H1 (cell line): ENCODE measurements around the gene TEX9. TPM values are rescaled to one million over a fixed set of nuclear protein-coding genes. Genes with fewer than 3 reads are reported as not detected.

Experiments used
- CTCF ChIA-PET: fragments of 300-600 bp; sonication (Branson Sonifier 250); formaldehyde crosslinking; loops from one replicate; lab custom pipeline; 2021; ENCODE audit not compliant: partially characterized antibody; lab: Charles Lee
- POLR2A ChIA-PET: fragments of 300-600 bp; sonication (Branson Sonifier 250); formaldehyde crosslinking; loops from one replicate; lab custom pipeline; 2021; ENCODE audit warnings: inconsistent platforms; ENCODE audit not compliant: partially characterized antibody; lab: Charles Lee
- DNase-seq, 2 experiments: peaks; one replicate each; pipeline versions ENCODE4 v3.0.0 to v3.0.0-alpha.2; 2010 to 2022; ENCODE audit warnings: low spot score in 2 of 2, low read depth in 1 of 2, mixed read lengths in 1 of 2
- FAIRE-seq: peaks from 2 replicates; lab custom pipeline; 2011; peaks lifted over from hg19 to GRCh38; lab: Jason Lieb, UNC
- H2AFZ ChIP-seq: 2 replicates; pipeline ENCODE4 v1.8.1; 2012; ENCODE audit warnings: low read length, inconsistent platforms
- H2AK5ac ChIP-seq: 2 replicates; pipeline ENCODE4 v1.6.1; 2013; ENCODE audit warnings: low read depth, low read length
- H2BK120ac ChIP-seq: replicated peaks from 2 replicates; pipeline ENCODE3; 2013; ENCODE audit warnings: low read depth, low read length, inconsistent platforms
- H2BK12ac ChIP-seq: 2 replicates; pipeline ENCODE4 v1.6.1; 2013; ENCODE audit warnings: low read depth, low read length
- H2BK15ac ChIP-seq: 2 replicates; pipeline ENCODE4 v1.6.1; 2013; ENCODE audit warnings: low read length
- H2BK20ac ChIP-seq: 2 replicates; pipeline ENCODE4 v1.6.1; 2013; ENCODE audit warnings: low read length
- H2BK5ac ChIP-seq: 2 replicates; pipeline ENCODE4 v1.6.1; 2013; ENCODE audit warnings: low read depth, low read length
- H3K14ac ChIP-seq: 2 replicates; pipeline ENCODE4 v1.6.1; 2013; ENCODE audit warnings: inconsistent platforms; ENCODE audit not compliant: insufficient read length
- H3K18ac ChIP-seq: 2 replicates; pipeline ENCODE4 v1.6.1; 2013; ENCODE audit warnings: low read length; ENCODE audit errors: extremely low read depth
- H3K23ac ChIP-seq: 2 replicates; pipeline ENCODE4 v1.6.1; 2013; ENCODE audit warnings: inconsistent platforms; ENCODE audit not compliant: insufficient read length
- H3K23me2 ChIP-seq: 2 replicates; pipeline ENCODE4 v1.6.1; 2013; ENCODE audit warnings: low read depth, low read length
- H3K27ac ChIP-seq: 2 replicates; pipeline ENCODE4 v1.6.1; 2011; ENCODE audit warnings: low read depth, low read length, inconsistent platforms
- H3K27me3 ChIP-seq, 4 experiments: replicated peaks in 1 of 4; 1 replicate in 1 of 4; 2 replicates in 3 of 4; pipeline versions ENCODE4 v1.6.1 to v1.8.1; 2011 to 2013; ENCODE audit warnings: low read length in 3 of 4, mild to moderate bottlenecking in 3 of 4, inconsistent platforms in 2 of 4, mixed read lengths in 2 of 4, moderate library complexity in 1 of 4; ENCODE audit not compliant: control insufficient read depth in 3 of 4, insufficient read depth in 3 of 4; ENCODE audit errors: extremely low read depth in 1 of 4
- H3K36me3 ChIP-seq, 4 experiments: 2 replicates each; pipeline versions ENCODE4 v1.6.1 to v1.8.1; 2011 to 2013; ENCODE audit warnings: mild to moderate bottlenecking in 4 of 4, low read length in 3 of 4, moderate library complexity in 2 of 4, control low read depth in 1 of 4, inconsistent platforms in 1 of 4; ENCODE audit not compliant: insufficient read depth in 4 of 4, control insufficient read depth in 2 of 4
- H3K4ac ChIP-seq: replicated peaks from 2 replicates; pipeline ENCODE3; 2013; ENCODE audit warnings: low read length, low read depth, mixed read lengths, inconsistent platforms; ENCODE audit not compliant: insufficient read length
- H3K4me1 ChIP-seq, 4 experiments: replicated peaks in 1 of 4; 1 replicate in 1 of 4; 2 replicates in 3 of 4; pipeline versions ENCODE4 v1.6.1 to v1.8.1; 2011 to 2013; ENCODE audit warnings: low read length in 3 of 4, inconsistent platforms in 2 of 4, mixed read lengths in 1 of 4; ENCODE audit not compliant: insufficient read depth in 4 of 4, control insufficient read depth in 3 of 4
- H3K4me2 ChIP-seq, 2 experiments: 2 replicates each; pipeline versions ENCODE4 v1.6.1 to v1.8.1; 2011 to 2013; ENCODE audit warnings: low read depth in 2 of 2, low read length in 2 of 2, control low read depth in 1 of 2, inconsistent platforms in 1 of 2, mild to moderate bottlenecking in 1 of 2; ENCODE audit not compliant: insufficient read depth in 1 of 2
- H3K4me3 ChIP-seq, 4 experiments: fragments of 200-600, 300-600 bp in 1 of 4; sonication (generic), shearing (Covaris generic), sonication (Bioruptor Twin) in 1 of 4; 2 replicates each; pipeline versions ENCODE4 v1.5.1 to v1.8.1; 2011 to 2016; ENCODE audit warnings: low read length in 4 of 4, low read depth in 3 of 4, control low read depth in 2 of 4, inconsistent platforms in 2 of 4, mild to moderate bottlenecking in 2 of 4, mixed read lengths in 1 of 4, moderate library complexity in 1 of 4; ENCODE audit not compliant: insufficient read depth in 2 of 4; ENCODE audit errors: extremely low read depth in 1 of 4
- H3K56ac ChIP-seq: replicated peaks from 2 replicates; pipeline ENCODE3; 2013; ENCODE audit warnings: low read depth, mild to moderate bottlenecking, mixed read lengths, low read length, inconsistent platforms; ENCODE audit not compliant: insufficient read length
- H3K79me1 ChIP-seq: 2 replicates; pipeline ENCODE4 v1.6.1; 2013; ENCODE audit warnings: low read depth, low read length, control low read depth
- H3K79me2 ChIP-seq, 2 experiments: 2 replicates each; pipeline versions ENCODE4 v1.6.1 to v1.8.1; 2012 to 2013; ENCODE audit warnings: low read length in 2 of 2, mild to moderate bottlenecking in 2 of 2, inconsistent platforms in 1 of 2; ENCODE audit not compliant: insufficient read depth in 2 of 2, control insufficient read depth in 1 of 2
- H3K9ac ChIP-seq, 4 experiments: replicated peaks in 1 of 4; 1 replicate in 1 of 4; 2 replicates in 3 of 4; pipeline versions ENCODE4 v1.6.1 to v1.8.1; 2011 to 2013; ENCODE audit warnings: low read depth in 3 of 4, low read length in 3 of 4, control low read depth in 2 of 4, mild to moderate bottlenecking in 2 of 4, moderate library complexity in 2 of 4, inconsistent platforms in 1 of 4; ENCODE audit errors: extremely low read depth in 1 of 4
- H3K9me3 ChIP-seq, 2 experiments: 2 replicates each; pipeline versions ENCODE4 v1.6.1 to v1.8.1; 2012 to 2013; ENCODE audit warnings: mild to moderate bottlenecking in 2 of 2, moderate library complexity in 2 of 2, control low read depth in 1 of 2, inconsistent platforms in 1 of 2, low read depth in 1 of 2, low read length in 1 of 2, mixed read lengths in 1 of 2; ENCODE audit not compliant: insufficient read depth in 2 of 2
- H4K20me1 ChIP-seq, 2 experiments: replicated peaks in 1 of 2; 2 replicates each; pipeline versions ENCODE3 to v1.8.1; 2011 to 2013; ENCODE audit warnings: inconsistent platforms in 2 of 2, low read length in 2 of 2, mild to moderate bottlenecking in 1 of 2; ENCODE audit not compliant: insufficient read depth in 2 of 2, control insufficient read depth in 1 of 2
- H4K5ac ChIP-seq: 2 replicates; pipeline ENCODE4 v1.6.1; 2013; ENCODE audit warnings: low read length, low read depth, mixed read lengths, inconsistent platforms; ENCODE audit not compliant: insufficient read length
- H4K8ac ChIP-seq: 2 replicates; pipeline ENCODE4 v1.8.0; 2013; ENCODE audit warnings: mild to moderate bottlenecking, moderate library complexity, low read length, inconsistent platforms; ENCODE audit not compliant: insufficient read depth; ENCODE audit errors: extremely low read depth
- H4K91ac ChIP-seq: replicated peaks from 2 replicates; pipeline ENCODE3; 2013; ENCODE audit warnings: low read length, mixed read lengths, inconsistent platforms; ENCODE audit not compliant: insufficient read length
- ATF2 ChIP-seq: IDR thresholded peaks from 2 replicates; pipeline ENCODE4 v1.6.1; 2012; ENCODE audit warnings: low read length, inconsistent platforms
- CBX5 ChIP-seq: fragments of 300-800, 300-1000 bp; sonication (generic); IDR thresholded peaks from 2 replicates; pipeline ENCODE4 v1.7.1; 2016; ENCODE audit warnings: antibody characterized with exemption, low read length, low read depth
- CTBP2 ChIP-seq: IDR thresholded peaks from 2 replicates; pipeline ENCODE4 v1.7.0; 2011; ENCODE audit warnings: borderline replicate concordance, mild to moderate bottlenecking, moderate library complexity, mixed read lengths, low read length; ENCODE audit not compliant: insufficient read depth, insufficient read length
- E2F6 ChIP-seq: IDR thresholded peaks from 2 replicates; pipeline ENCODE4 v1.6.1; 2012; ENCODE audit warnings: inconsistent platforms
- JUND ChIP-seq: IDR thresholded peaks from 2 replicates; pipeline ENCODE4 v1.6.1; 2011; ENCODE audit warnings: mild to moderate bottlenecking, improper control_type of control experiment, low read length
- KDM1A ChIP-seq: fragments of 200-600, 300-600 bp; sonication (generic); IDR thresholded peaks from 2 replicates; pipeline ENCODE4 v1.7.1; 2016; ENCODE audit warnings: mild to moderate bottlenecking, low read length, borderline replicate concordance
- MAFK ChIP-seq: IDR thresholded peaks from 2 replicates; pipeline ENCODE4 v1.6.1; 2012; ENCODE audit warnings: low read depth, mild to moderate bottlenecking, improper control_type of control experiment, low read length
- RFX5 ChIP-seq: IDR thresholded peaks from 2 replicates; pipeline ENCODE4 v1.6.1; 2011; ENCODE audit warnings: low read depth, low read length, improper control_type of control experiment, borderline replicate concordance
- TBP ChIP-seq: IDR thresholded peaks from 2 replicates; pipeline ENCODE4 v1.6.1; 2011; ENCODE audit warnings: low read depth, low read length, improper control_type of control experiment
- WGBS, 2 experiments: shearing (Covaris generic) in 1 of 2; methylation state at CpG; one replicate each; pipeline versions ENCODE4 v1.1.6 to v1.1.7; 2013 to 2015; ENCODE audit warnings: low lambda C conversion rate in 2 of 2, mixed read lengths in 2 of 2, inconsistent platforms in 1 of 2, low coverage in 1 of 2, missing lambda C conversion rate in 1 of 2; ENCODE audit not compliant: insufficient replicate concordance in 2 of 2, insufficient coverage in 1 of 2, insufficient read length in 1 of 2; ENCODE audit errors: extremely low coverage in 1 of 2, missing lambda C conversion rate in 1 of 2; 5-methylcytosine and 5-hydroxymethylcytosine counted together
- polyA plus RNA-seq, 7 experiments: library from polyadenylated mRNA; depleted of rRNA in 3 of 7; stranded (reverse) in 5 of 7; unstranded in 2 of 7; fragments of >200 nt in 5 of 7; fragments of 200-250 nt in 2 of 7; gene quantifications; 1 replicate in 5 of 7; 2 replicates in 1 of 7; 4 replicates in 1 of 7; pipeline versions ENCODE4 v1.2.1 to v1.2.3, GENCODE V29; 2011 to 2013; ENCODE audit warnings: missing spikeins in 2 of 7, mixed read lengths in 2 of 7
- total RNA-seq: library from RNA; stranded (reverse); fragmentation: NEBNext Ultra II Directional; extraction: Animal tissue kit (Norgen Biotek cat#: 25700); gene quantifications from 2 replicates; pipeline ENCODE4 v1.2.1, GENCODE V29; 2021
- TF ChIP-seq, protein P1 (sequence below): IDR thresholded peaks from 2 replicates; pipeline ENCODE4 v1.6.1; 2011; ENCODE audit warnings: low read length, improper control_type of control experiment

Gene TEX9
- total and polyA plus RNA-seq, 2 of the 8 experiments (the other 6 are each of a cell fraction or from before 2014, with no cell fraction given) = 3.4 to 12.3 TPM

- Histone ChIP-seq H2BK20ac (no peak overlapping the region), H3K4me2 (no peak overlapping the region), H4K20me1 (no peaks in the 10 kb centered on the region), H3K4me3 (no peak overlapping the region), H3K27ac (no peak overlapping the region), H2BK5ac (no peak overlapping the region), H2BK15ac (no peak overlapping the region), H2BK120ac (no peak overlapping the region), H3K79me1 (no peaks in the 10 kb centered on the region), H2AFZ (no peak overlapping the region), H3K9ac (no peak overlapping the region), H3K23ac (no peak overlapping the region), H3K14ac (no peak overlapping the region), H4K91ac (no peak overlapping the region), H2AK5ac (no peak overlapping the region), H3K56ac (no peak overlapping the region), H3K4me1 (no peaks in the 10 kb centered on the region), H2BK12ac (no peak overlapping the region), H3K4ac (no peak overlapping the region), H4K5ac (no peak overlapping the region), H4K8ac (no peak overlapping the region), H3K23me2 (no peaks in the 10 kb centered on the region), H3K79me2 (no peaks in the 10 kb centered on the region), H3K27me3 (no peaks in the 10 kb centered on the region), H3K18ac (no peak overlapping the region), H3K36me3 (no peaks in the 10 kb centered on the region), H3K9me3 (no peaks in the 10 kb centered on the region)
- ChIA-PET POLR2A (no interaction called here), CTCF (interaction anchor here (1.9 kb wide), 1 partner anchor 19 kb away, joined by 4 read pairs; no protein-coding TSS in a partner anchor)
- DNase-seq (no peak), FAIRE-seq (no peak)
- 86% methylated on average over 2 of the region's 2 CpGs; no CpG with 5 or more reads in 1 of the 2 experiments for WGBS, 2 experiments
- TF ChIP-seq KDM1A = no peak
- TF ChIP-seq TBP = no peak
- no peak for TF ChIP-seq JUND
- no peak for TF ChIP-seq CBX5
- no peak for TF ChIP-seq ATF2
- TF ChIP-seq CTBP2 = no peak
- TF ChIP-seq, protein P1, sequence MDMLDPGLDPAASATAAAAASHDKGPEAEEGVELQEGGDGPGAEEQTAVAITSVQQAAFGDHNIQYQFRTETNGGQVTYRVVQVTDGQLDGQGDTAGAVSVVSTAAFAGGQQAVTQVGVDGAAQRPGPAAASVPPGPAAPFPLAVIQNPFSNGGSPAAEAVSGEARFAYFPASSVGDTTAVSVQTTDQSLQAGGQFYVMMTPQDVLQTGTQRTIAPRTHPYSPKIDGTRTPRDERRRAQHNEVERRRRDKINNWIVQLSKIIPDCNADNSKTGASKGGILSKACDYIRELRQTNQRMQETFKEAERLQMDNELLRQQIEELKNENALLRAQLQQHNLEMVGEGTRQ = no peak
- TF ChIP-seq RFX5 = no peak
- no peak for TF ChIP-seq E2F6
- no peak for TF ChIP-seq MAFK
Measured at GRCh38 chr15:56472278-56472677, 107.1 kb downstream of the TEX9 start.
